ENCODE measurements around the gene CREB3L2. TPM values are rescaled to one million over a fixed set of nuclear protein-coding genes. Genes with fewer than 3 reads are reported as not detected.

Gene CREB3L2
- total RNA-seq, 1 experiment from 2014 or later: 18.1 TPM

- intact Hi-C loops (cut with micrococcal nuclease): loop anchor here (2.0 kb wide), 1 partner anchor 14 kb away; no protein-coding TSS in a partner anchor
- ATAC-seq (no peak), DNase-seq (no peak)
- TF ChIP-seq EZH2phosphoT487 (IDR thresholded peaks at IDR 0.05; ENCODE audit: borderline replicate concordance, low read length) (no peak), EZH2 (IDR thresholded peaks at IDR 0.05; ENCODE audit: low read length, unreplicated experiment) (no peak), CTCF (conservative IDR thresholded peaks at IDR 0.05; ENCODE audit: low read depth, low read length) (no peak)
- H3K27me3 ChIP-seq (ENCODE audit: low read length): no peaks in the 10 kb centered on the region
- H2AFZ ChIP-seq (ENCODE audit: low read length): no peak overlapping the region
- peaks cover 34% of the 10 kb centered on the region for H3K4me1 ChIP-seq (ENCODE audit: insufficient read depth, low read length)
- H3K9me3 ChIP-seq (ENCODE audit: low read length): no peaks in the 10 kb centered on the region
- H3K4me2 ChIP-seq (ENCODE audit: low read length): no peak overlapping the region
- no peaks in the 10 kb centered on the region for H4K20me1 ChIP-seq (ENCODE audit: low read length)
- no peak overlapping the region for H3K9ac ChIP-seq (ENCODE audit: low read length)
- CTCF ChIA-PET: interaction anchor here (0.7 kb wide), 1 partner anchor 56 kb away, joined by 4 read pairs; no protein-coding TSS in a partner anchor
- H3K36me3 ChIP-seq (ENCODE audit: low read depth, low read length): no peaks in the 10 kb centered on the region; the same call in 1 of the 2 replicates
- POLR2A ChIA-PET (ENCODE audit: unreplicated experiment): no interaction called here
- no peak overlapping the region for H3K27ac ChIP-seq (ENCODE audit: low read length)
- H3K9me2 ChIP-seq (replicated peaks; ENCODE audit: low read length): 0 out of 2 replicates have a peak, but pooled peaks cover 4% of the 10 kb centered on the region
- H3F3A ChIP-seq (ENCODE audit: low read length, unreplicated experiment): no peaks in the 10 kb centered on the region
- no TSS peak for BruUV-seq (replicated peaks)
- H3K4me3 ChIP-seq (ENCODE audit: low read length): no peak overlapping the region
- no peaks in the 10 kb centered on the region for H3K79me2 ChIP-seq (ENCODE audit: low read length)
Observed at GRCh38 chr7:137956591-137956990, 45.3 kb downstream of the CREB3L2 start.

- Histone ChIP-seq H3K9me2 (replicated peaks; ENCODE audit: low read length) (0 out of 2 replicates have a peak, but pooled peaks cover 4% of the 10 kb centered on the region), H3K4me2 (ENCODE audit: low read length) (no peak overlapping the region), H2AFZ (ENCODE audit: low read length) (no peak overlapping the region), H3K9ac (ENCODE audit: low read length) (no peak overlapping the region), H3K79me2 (ENCODE audit: low read length) (0 out of 2 replicates have a peak, but pooled peaks cover under 1% of the 10 kb centered on the region), H3K27ac (ENCODE audit: low read length) (no peak overlapping the region), H3K4me1 (ENCODE audit: insufficient read depth, low read length) (peaks cover 34% of the 10 kb centered on the region), H3K27me3 (ENCODE audit: low read length) (no peaks in the 10 kb centered on the region), H4K20me1 (ENCODE audit: low read length) (no peaks in the 10 kb centered on the region), H3F3A (ENCODE audit: low read length, unreplicated experiment) (no peaks in the 10 kb centered on the region), H3K9me3 (ENCODE audit: low read length) (no peaks in the 10 kb centered on the region), H3K36me3 (ENCODE audit: low read depth, low read length) (no peaks in the 10 kb centered on the region; the same call in 1 of the 2 replicates), H3K4me3 (ENCODE audit: low read length) (no peak overlapping the region)
- POLR2A ChIA-PET (ENCODE audit: unreplicated experiment): no interaction called here
- CTCF ChIA-PET: interaction anchor here (0.7 kb wide), 1 partner anchor 55 kb away, joined by 4 read pairs; no protein-coding TSS in a partner anchor
- no peak for ATAC-seq
- DNase-seq: no peak
- no TSS peak for BruUV-seq (replicated peaks)
- intact Hi-C loops (cut with micrococcal nuclease): loop anchor here (2.0 kb wide), 1 partner anchor 15 kb away; no protein-coding TSS in a partner anchor
- TF ChIP-seq EZH2 (IDR thresholded peaks at IDR 0.05; ENCODE audit: low read length, unreplicated experiment): no peak
- TF ChIP-seq EZH2phosphoT487 (IDR thresholded peaks at IDR 0.05; ENCODE audit: borderline replicate concordance, low read length): no peak
- no peak for TF ChIP-seq CTCF (conservative IDR thresholded peaks at IDR 0.05; ENCODE audit: low read depth, low read length)
Observed at GRCh38 chr7:137956183-137956582, 45.7 kb downstream of the CREB3L2 start.

- 0 out of 2 replicates have a peak, but pooled peaks cover 4% of the 10 kb centered on the region for H3K9me2 ChIP-seq (replicated peaks; ENCODE audit: low read length)
- H3K36me3 ChIP-seq (ENCODE audit: low read depth, low read length): no peaks in the 10 kb centered on the region; the same call in 1 of the 2 replicates
- no peak overlapping the region for H2AFZ ChIP-seq (ENCODE audit: low read length)
- H3K27ac ChIP-seq (ENCODE audit: low read length): peak overlapping the region; percentile 92
- no peaks in the 10 kb centered on the region for H4K20me1 ChIP-seq (ENCODE audit: low read length)
- H3F3A ChIP-seq (ENCODE audit: low read length, unreplicated experiment): no peaks in the 10 kb centered on the region
- H3K4me2 ChIP-seq (ENCODE audit: low read length): peak overlapping the region; percentile 72
- DNase-seq (no peak), ATAC-seq (no peak)
- H3K9me3 ChIP-seq (ENCODE audit: low read length): no peaks in the 10 kb centered on the region
- no TSS peak for BruUV-seq (replicated peaks)
- intact Hi-C loops (cut with micrococcal nuclease): no loop called here
- no peaks in the 10 kb centered on the region for H3K27me3 ChIP-seq (ENCODE audit: low read length)
- H3K4me3 ChIP-seq (ENCODE audit: low read length): peak overlapping the region; percentile 35; the same call in 1 of the 2 replicates
- H3K79me2 ChIP-seq (ENCODE audit: low read length): peaks cover 6% of the 10 kb centered on the region; the same call in 1 of the 2 replicates
- peaks cover 34% of the 10 kb centered on the region for H3K4me1 ChIP-seq (ENCODE audit: insufficient read depth, low read length)
- POLR2A ChIA-PET (ENCODE audit: unreplicated experiment): no interaction called here
- CTCF ChIA-PET: no interaction called here
- H3K9ac ChIP-seq (ENCODE audit: low read length): peak overlapping the region; percentile 44
- TF ChIP-seq EZH2 (IDR thresholded peaks at IDR 0.05; ENCODE audit: low read length, unreplicated experiment) (no peak), EZH2phosphoT487 (IDR thresholded peaks at IDR 0.05; ENCODE audit: borderline replicate concordance, low read length) (no peak), CTCF (conservative IDR thresholded peaks at IDR 0.05; ENCODE audit: low read depth, low read length) (no peak)
Observed at GRCh38 chr7:137954614-137955013, 47.3 kb downstream of the CREB3L2 start.

Measured in PC-3 (cell line).